HepG2 (cell line): ENCODE results near the gene ARHGDIA. TPM values are rescaled to one million over a fixed set of nuclear protein-coding genes. Genes with fewer than 3 reads are reported as not detected.

Source experiments
- FOXJ3 ChIP-seq: sonication (generic); formaldehyde crosslinking; IDR thresholded peaks from 2 replicates; pipeline ENCODE4 v1.4.0; 2020; ENCODE audit warnings: missing genetic modification reagents, mild to moderate bottlenecking, borderline replicate concordance
- NFIB ChIP-seq: sonication (generic); formaldehyde crosslinking; IDR thresholded peaks from 2 replicates; pipeline ENCODE4 v1.9.0; 2021; ENCODE audit warnings: missing genetic modification reagents, mild to moderate bottlenecking, borderline replicate concordance
- TFDP1 ChIP-seq: IDR thresholded peaks from 2 replicates; pipeline ENCODE4 v1.6.1; 2016; ENCODE audit warnings: missing compliant biosample characterization, missing genetic modification reagents, borderline replicate concordance
- ZBTB44 ChIP-seq: sonication (generic); formaldehyde crosslinking; IDR thresholded peaks from 2 replicates; pipeline ENCODE4 v1.4.0; 2020; ENCODE audit warnings: missing genetic modification reagents
- ZFP62 ChIP-seq: sonication (generic); formaldehyde crosslinking; IDR thresholded peaks from 2 replicates; pipeline ENCODE4 v1.4.0; 2020; ENCODE audit warnings: missing genetic modification reagents
- ZNF629 ChIP-seq: sonication (generic); formaldehyde crosslinking; conservative IDR thresholded peaks from 2 replicates; pipeline ENCODE4 v1.5.0; 2020; ENCODE audit warnings: missing genetic modification reagents
- polyA plus RNA-seq, 8 experiments: library from polyadenylated mRNA; depleted of rRNA in 3 of 8; stranded (reverse) in 7 of 8; unstranded in 1 of 8; fragments of >200 nt; fragmentation: Illumina TruSeq in 4 of 8; extraction: Trizol in 4 of 8; gene quantifications; 2 replicates each; pipeline versions ENCODE4 v1.2.1 to v1.2.3, GENCODE V29; 2011 to 2016; ENCODE audit warnings: low read depth in 4 of 8, missing spikeins in 1 of 8, mixed read lengths in 1 of 8; ENCODE audit not compliant: insufficient read depth in 1 of 8
- total RNA-seq, 5 experiments: library from RNA; depleted of rRNA; stranded (reverse); fragments of >200 nt; fragmentation: Illumina TruSeq; extraction: Trizol; gene quantifications; 2 replicates each; pipeline ENCODE4 v1.2.3, GENCODE V29; 2016; ENCODE audit warnings: low read depth in 1 of 5
- TF ChIP-seq, protein P1 (sequence below): sonication (generic); formaldehyde crosslinking; IDR thresholded peaks from 2 replicates; pipeline ENCODE4 v1.4.0; 2020; ENCODE audit warnings: missing genetic modification reagents, borderline replicate concordance
- TF ChIP-seq, protein P2 (sequence below): sonication (generic); formaldehyde crosslinking; IDR thresholded peaks from 2 replicates; pipeline ENCODE4 v1.4.0; 2020; ENCODE audit warnings: missing genetic modification reagents, low read depth, mild to moderate bottlenecking, borderline replicate concordance
- TF ChIP-seq, protein P3 (sequence below): sonication (generic); formaldehyde crosslinking; IDR thresholded peaks from 2 replicates; pipeline ENCODE4 v1.5.0; 2020; ENCODE audit warnings: mild to moderate bottlenecking, missing genetic modification reagents
- TF ChIP-seq, protein P4 (sequence below): IDR thresholded peaks from 2 replicates; pipeline ENCODE4 v1.6.1; 2012; ENCODE audit warnings: low read depth, low read length, improper control_type of control experiment
- TF ChIP-seq, protein P5 (sequence below): sonication (generic); formaldehyde crosslinking; IDR thresholded peaks from 2 replicates; pipeline ENCODE4 v1.4.0; 2020; ENCODE audit warnings: missing genetic modification reagents, borderline replicate concordance

ARHGDIA gene
- total and polyA plus RNA-seq, 2 of the 13 experiments (the other 11 are each of a cell fraction or from before 2014, with no cell fraction given) = 40.0 to 64.0 TPM

DNA sequence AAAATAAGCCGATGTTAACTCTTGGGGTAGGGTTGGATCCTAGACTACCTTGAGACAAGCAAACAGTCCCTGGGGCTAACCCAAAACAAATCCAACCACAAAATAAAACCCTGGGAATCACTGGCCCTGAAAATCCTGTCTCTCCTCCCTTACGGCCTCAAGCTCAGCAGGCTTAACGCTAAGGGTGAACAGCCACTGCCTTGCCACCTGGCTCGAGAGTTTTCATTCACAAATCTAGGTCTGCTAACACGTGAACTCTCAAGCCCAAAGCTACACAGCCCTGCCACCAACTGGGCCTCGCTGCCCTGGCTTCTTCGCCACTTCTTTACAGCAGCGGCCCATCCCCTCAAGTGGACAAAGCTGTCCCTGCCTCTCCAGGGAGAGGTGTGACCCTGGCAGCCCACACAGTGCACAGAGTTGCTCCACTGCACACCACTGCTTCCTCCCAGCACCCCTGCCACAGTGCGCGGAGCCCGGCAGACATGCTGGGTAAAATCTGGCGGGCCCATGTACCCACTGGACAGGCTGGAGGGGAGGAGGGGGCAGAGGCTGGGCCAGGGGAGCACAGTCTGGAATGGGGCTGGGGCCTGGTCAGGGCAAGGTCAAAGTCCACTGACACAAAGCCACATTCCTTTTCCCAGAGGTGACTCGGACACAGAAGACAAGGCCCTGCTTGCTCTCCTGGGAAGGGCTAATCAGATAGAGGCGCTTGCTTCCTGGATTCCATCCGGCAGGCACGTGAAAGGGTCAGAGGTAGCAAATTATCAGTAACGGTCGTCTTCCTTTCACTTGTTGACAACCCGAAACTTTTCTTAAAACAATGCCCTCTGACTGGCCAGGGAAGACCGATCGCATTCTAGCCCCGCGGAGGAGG, 39.1 kb upstream of the ARHGDIA start (continued):
- TF ChIP-seq, protein P1, sequence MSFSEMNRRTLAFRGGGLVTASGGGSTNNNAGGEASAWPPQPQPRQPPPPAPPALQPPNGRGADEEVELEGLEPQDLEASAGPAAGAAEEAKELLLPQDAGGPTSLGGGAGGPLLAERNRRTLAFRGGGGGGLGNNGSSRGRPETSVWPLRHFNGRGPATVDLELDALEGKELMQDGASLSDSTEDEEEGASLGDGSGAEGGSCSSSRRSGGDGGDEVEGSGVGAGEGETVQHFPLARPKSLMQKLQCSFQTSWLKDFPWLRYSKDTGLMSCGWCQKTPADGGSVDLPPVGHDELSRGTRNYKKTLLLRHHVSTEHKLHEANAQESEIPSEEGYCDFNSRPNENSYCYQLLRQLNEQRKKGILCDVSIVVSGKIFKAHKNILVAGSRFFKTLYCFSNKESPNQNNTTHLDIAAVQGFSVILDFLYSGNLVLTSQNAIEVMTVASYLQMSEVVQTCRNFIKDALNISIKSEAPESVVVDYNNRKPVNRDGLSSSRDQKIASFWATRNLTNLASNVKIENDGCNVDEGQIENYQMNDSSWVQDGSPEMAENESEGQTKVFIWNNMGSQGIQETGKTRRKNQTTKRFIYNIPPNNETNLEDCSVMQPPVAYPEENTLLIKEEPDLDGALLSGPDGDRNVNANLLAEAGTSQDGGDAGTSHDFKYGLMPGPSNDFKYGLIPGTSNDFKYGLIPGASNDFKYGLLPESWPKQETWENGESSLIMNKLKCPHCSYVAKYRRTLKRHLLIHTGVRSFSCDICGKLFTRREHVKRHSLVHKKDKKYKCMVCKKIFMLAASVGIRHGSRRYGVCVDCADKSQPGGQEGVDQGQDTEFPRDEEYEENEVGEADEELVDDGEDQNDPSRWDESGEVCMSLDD (CRISPR knock-in tag) = peak; percentile 86
- TF ChIP-seq, protein P2, sequence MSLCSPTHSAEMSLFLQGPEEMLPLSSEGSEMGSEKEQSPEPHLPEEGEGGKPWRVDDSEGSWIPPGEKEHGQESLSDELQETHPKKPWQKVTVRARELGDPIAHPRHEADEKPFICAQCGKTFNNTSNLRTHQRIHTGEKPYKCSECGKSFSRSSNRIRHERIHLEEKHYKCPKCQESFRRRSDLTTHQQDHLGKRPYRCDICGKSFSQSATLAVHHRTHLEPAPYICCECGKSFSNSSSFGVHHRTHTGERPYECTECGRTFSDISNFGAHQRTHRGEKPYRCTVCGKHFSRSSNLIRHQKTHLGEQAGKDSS (CRISPR knock-in tag) = peak; percentile 84
- TF ChIP-seq ZNF629 (CRISPR knock-in tag) (peak; percentile 81; the same call in 1 of the 2 replicates), NFIB (CRISPR knock-in tag) (no peak), ZFP62 (CRISPR knock-in tag) (no peak), ZBTB44 (CRISPR knock-in tag) (no peak), FOXJ3 (CRISPR knock-in tag) (peak; percentile 80; the same call in 1 of the 2 replicates), TFDP1 (CRISPR knock-in tag) (peak; percentile 38)
- TF ChIP-seq, protein P3, sequence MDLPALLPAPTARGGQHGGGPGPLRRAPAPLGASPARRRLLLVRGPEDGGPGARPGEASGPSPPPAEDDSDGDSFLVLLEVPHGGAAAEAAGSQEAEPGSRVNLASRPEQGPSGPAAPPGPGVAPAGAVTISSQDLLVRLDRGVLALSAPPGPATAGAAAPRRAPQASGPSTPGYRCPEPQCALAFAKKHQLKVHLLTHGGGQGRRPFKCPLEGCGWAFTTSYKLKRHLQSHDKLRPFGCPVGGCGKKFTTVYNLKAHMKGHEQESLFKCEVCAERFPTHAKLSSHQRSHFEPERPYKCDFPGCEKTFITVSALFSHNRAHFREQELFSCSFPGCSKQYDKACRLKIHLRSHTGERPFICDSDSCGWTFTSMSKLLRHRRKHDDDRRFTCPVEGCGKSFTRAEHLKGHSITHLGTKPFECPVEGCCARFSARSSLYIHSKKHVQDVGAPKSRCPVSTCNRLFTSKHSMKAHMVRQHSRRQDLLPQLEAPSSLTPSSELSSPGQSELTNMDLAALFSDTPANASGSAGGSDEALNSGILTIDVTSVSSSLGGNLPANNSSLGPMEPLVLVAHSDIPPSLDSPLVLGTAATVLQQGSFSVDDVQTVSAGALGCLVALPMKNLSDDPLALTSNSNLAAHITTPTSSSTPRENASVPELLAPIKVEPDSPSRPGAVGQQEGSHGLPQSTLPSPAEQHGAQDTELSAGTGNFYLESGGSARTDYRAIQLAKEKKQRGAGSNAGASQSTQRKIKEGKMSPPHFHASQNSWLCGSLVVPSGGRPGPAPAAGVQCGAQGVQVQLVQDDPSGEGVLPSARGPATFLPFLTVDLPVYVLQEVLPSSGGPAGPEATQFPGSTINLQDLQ (CRISPR knock-in tag) = 0 out of 2 replicates have a peak, but pooled peaks have one; percentile 69
- TF ChIP-seq, protein P4, sequence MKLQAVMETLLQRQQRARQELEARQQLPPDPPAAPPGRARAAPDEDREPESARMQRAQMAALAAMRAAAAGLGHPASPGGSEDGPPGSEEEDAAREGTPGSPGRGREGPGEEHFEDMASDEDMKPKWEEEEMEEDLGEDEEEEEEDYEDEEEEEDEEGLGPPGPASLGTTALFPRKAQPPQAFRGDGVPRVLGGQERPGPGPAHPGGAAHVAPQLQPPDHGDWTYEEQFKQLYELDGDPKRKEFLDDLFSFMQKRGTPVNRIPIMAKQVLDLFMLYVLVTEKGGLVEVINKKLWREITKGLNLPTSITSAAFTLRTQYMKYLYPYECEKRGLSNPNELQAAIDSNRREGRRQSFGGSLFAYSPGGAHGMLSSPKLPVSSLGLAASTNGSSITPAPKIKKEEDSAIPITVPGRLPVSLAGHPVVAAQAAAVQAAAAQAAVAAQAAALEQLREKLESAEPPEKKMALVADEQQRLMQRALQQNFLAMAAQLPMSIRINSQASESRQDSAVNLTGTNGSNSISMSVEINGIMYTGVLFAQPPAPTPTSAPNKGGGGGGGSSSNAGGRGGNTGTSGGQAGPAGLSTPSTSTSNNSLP = no peak
- TF ChIP-seq, protein P5, sequence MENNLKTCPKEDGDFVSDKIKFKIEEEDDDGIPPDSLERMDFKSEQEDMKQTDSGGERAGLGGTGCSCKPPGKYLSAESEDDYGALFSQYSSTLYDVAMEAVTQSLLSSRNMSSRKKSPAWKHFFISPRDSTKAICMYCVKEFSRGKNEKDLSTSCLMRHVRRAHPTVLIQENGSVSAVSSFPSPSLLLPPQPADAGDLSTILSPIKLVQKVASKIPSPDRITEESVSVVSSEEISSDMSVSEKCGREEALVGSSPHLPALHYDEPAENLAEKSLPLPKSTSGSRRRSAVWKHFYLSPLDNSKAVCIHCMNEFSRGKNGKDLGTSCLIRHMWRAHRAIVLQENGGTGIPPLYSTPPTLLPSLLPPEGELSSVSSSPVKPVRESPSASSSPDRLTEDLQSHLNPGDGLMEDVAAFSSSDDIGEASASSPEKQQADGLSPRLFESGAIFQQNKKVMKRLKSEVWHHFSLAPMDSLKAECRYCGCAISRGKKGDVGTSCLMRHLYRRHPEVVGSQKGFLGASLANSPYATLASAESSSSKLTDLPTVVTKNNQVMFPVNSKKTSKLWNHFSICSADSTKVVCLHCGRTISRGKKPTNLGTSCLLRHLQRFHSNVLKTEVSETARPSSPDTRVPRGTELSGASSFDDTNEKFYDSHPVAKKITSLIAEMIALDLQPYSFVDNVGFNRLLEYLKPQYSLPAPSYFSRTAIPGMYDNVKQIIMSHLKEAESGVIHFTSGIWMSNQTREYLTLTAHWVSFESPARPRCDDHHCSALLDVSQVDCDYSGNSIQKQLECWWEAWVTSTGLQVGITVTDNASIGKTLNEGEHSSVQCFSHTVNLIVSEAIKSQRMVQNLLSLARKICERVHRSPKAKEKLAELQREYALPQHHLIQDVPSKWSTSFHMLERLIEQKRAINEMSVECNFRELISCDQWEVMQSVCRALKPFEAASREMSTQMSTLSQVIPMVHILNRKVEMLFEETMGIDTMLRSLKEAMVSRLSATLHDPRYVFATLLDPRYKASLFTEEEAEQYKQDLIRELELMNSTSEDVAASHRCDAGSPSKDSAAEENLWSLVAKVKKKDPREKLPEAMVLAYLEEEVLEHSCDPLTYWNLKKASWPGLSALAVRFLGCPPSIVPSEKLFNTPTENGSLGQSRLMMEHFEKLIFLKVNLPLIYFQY (CRISPR knock-in tag) = no peak; the same call in 1 of the 2 replicates
